Naive B cell (primary cell): ENCODE measurements around the gene VRK2. TPM values are rescaled to one million over a fixed set of nuclear protein-coding genes. Genes with fewer than 3 reads are reported as not detected.
A peak's percentile ranks its signal among the peaks of the same experiment; 100 is the strongest.
"Not testable (repeated sequence)": the region's sequence is repeated elsewhere in the genome, so short reads cannot be mapped to it uniquely, and the experiment has no call there.

Experiments
- ATAC-seq, 2 donors: fragments of 150-1000 bp; cut with Tn5 transposase; 2 replicates each; pipeline ENCODE4 v1.10.0; 2021; ENCODE audit warnings: low read depth in 2 of 2, mild to moderate bottlenecking in 2 of 2, moderate library complexity in 2 of 2
- DNase-seq: peaks from one replicate; pipeline ENCODE4 v3.0.0; 2022
- H3K27ac Mint-ChIP-seq, 6 donors: one replicate each; pipeline ENCODE4 v1.8.0; 2020 to 2022; ENCODE audit warnings: mild to moderate bottlenecking in 6 of 6, mixed read lengths in 6 of 6, moderate library complexity in 5 of 6, inconsistent platforms in 2 of 6
- H3K27me3 Mint-ChIP-seq, 3 donors: one replicate each; pipeline ENCODE4 v1.8.0; 2021 to 2022; ENCODE audit warnings: mixed read lengths in 3 of 3, mild to moderate bottlenecking in 1 of 3
- H3K36me3 Mint-ChIP-seq, 2 donors: one replicate each; pipeline ENCODE4 v1.8.0; 2020 to 2022; ENCODE audit warnings: mixed read lengths in 2 of 2, inconsistent platforms in 1 of 2, mild to moderate bottlenecking in 1 of 2
- H3K4me1 Mint-ChIP-seq, 3 donors: one replicate each; pipeline ENCODE4 v1.8.0; 2020 to 2022; ENCODE audit warnings: mixed read lengths in 3 of 3, inconsistent platforms in 1 of 3, mild to moderate bottlenecking in 1 of 3, moderate library complexity in 1 of 3
- H3K4me3 Mint-ChIP-seq, 8 donors: one replicate each; pipeline ENCODE4 v1.8.0; 2020 to 2022; ENCODE audit warnings: mild to moderate bottlenecking in 8 of 8, mixed read lengths in 8 of 8, moderate library complexity in 8 of 8, inconsistent platforms in 2 of 8
- H3K9me3 Mint-ChIP-seq, 7 donors: one replicate each; pipeline ENCODE4 v1.8.0; 2020 to 2022; ENCODE audit warnings: mixed read lengths in 7 of 7, mild to moderate bottlenecking in 5 of 7, inconsistent platforms in 2 of 7, moderate library complexity in 1 of 7
- polyA plus RNA-seq, 6 donors: library from polyadenylated mRNA; unstranded; fragments of 300-500 nt; fragmentation: Illumina TruSeq; gene quantifications; one replicate each; pipeline ENCODE4 v1.2.3, GENCODE V29; 2021; ENCODE audit warnings: low read depth in 6 of 6

VRK2 gene
- polyA plus RNA-seq, 6 donors from 2014 or later: 34.3 to 47.0 (median 41.2) TPM

- Mint-ChIP-seq H3K4me3 (no peak overlapping the region), H3K36me3 (peaks cover 33 to 38% of the 10 kb centered on the region in 2 donors), H3K27me3 (no peaks in the 10 kb centered on the region), H3K4me1 (no peaks in the 10 kb centered on the region), H3K27ac (peak overlapping the region in 1 of 6 donors; percentile 74), H3K9me3 (peaks cover 0 to 12% (median 3%) of the 10 kb centered on the region in 7 donors)
- DNase-seq (no peak), ATAC-seq (no peak)
Observed at GRCh38 chr2:58158481-58158880, 111.9 kb downstream of the VRK2 start.

DNA sequence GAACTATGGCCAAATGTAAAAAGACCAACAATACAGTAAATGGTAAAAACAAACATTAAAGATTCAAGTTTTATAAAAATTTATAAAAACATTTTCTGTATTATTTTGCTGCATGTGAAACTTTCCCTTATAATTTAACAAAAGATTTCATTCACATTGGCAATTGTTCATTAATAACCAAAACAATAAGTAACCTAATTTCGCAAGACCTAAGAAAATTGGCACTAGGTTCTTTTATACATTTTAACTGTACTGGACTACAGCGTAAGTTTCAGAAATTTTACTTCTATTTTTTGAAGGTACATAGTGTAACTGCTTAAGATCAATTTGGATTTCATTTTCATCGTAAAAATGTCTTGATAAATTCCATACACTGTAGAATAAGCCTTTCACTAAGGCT lies 117.3 kb downstream of the VRK2 start:
- no peaks in the 10 kb centered on the region for H3K9me3 Mint-ChIP-seq

DNA sequence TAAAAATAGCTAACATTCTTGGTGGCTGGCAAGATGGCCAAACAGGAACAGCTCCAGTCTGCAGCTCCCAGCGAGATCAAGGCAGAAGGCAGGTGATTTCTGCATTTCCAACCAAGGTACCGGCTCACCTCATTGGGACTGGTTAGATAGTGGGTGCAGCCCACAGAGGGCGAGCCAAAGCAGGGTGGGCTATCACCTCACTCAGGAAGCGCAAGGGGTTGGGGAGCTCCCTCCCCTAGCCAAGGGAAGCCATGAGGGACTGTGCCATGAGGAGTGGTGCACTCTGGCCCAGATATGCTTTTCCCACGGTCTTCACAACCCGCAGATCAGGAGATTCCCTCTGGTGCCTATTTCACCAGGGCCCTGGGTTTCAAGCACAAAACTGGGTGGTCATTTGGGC lies 121.5 kb downstream of the VRK2 start:
- not testable (repeated sequence) for H3K4me3 Mint-ChIP-seq, DNase-seq, H3K27me3 Mint-ChIP-seq, H3K27ac Mint-ChIP-seq, ATAC-seq, H3K4me1 Mint-ChIP-seq
- Mint-ChIP-seq H3K9me3 (peaks cover 8 to 25% (median 13%) of the 10 kb centered on the region in 7 donors), H3K36me3 (peaks cover 26 to 32% of the 10 kb centered on the region in 2 donors)

More for the DNA sequence above, 117.3 kb downstream of the VRK2 start:
- H3K36me3 Mint-ChIP-seq: peaks cover 0 to 4% of the 10 kb centered on the region in 2 donors
- H3K4me1 Mint-ChIP-seq: no peaks in the 10 kb centered on the region
- no peak overlapping the region for H3K27ac Mint-ChIP-seq
- ATAC-seq: no peak
- DNase-seq: no peak
- H3K27me3 Mint-ChIP-seq: no peaks in the 10 kb centered on the region
- H3K4me3 Mint-ChIP-seq: no peak overlapping the region

GRCh38 chr2:58169845-58170244 lies 123.2 kb downstream of the VRK2 start:
- DNase-seq, H3K27ac Mint-ChIP-seq, H3K4me1 Mint-ChIP-seq, H3K4me3 Mint-ChIP-seq, H3K27me3 Mint-ChIP-seq, ATAC-seq: not testable (repeated sequence)
- Mint-ChIP-seq H3K9me3 (peaks cover 9 to 37% (median 19%) of the 10 kb centered on the region in 7 donors), H3K36me3 (peaks cover 26 to 45% of the 10 kb centered on the region in 2 donors)

- DNase-seq, H3K4me3 Mint-ChIP-seq, H3K4me1 Mint-ChIP-seq, H3K27me3 Mint-ChIP-seq, ATAC-seq, H3K27ac Mint-ChIP-seq: not testable (repeated sequence)
- Mint-ChIP-seq H3K36me3 (peaks cover 26 to 45% of the 10 kb centered on the region in 2 donors), H3K9me3 (peaks cover 9 to 37% (median 19%) of the 10 kb centered on the region in 7 donors)
Observed at GRCh38 chr2:58170334-58170933, 123.8 kb downstream of the VRK2 start.

GRCh38 chr2:58171831-58172230 lies 125.2 kb downstream of the VRK2 start:
- not testable (repeated sequence) for H3K4me3 Mint-ChIP-seq, ATAC-seq, DNase-seq, H3K27ac Mint-ChIP-seq, H3K4me1 Mint-ChIP-seq, H3K27me3 Mint-ChIP-seq
- Mint-ChIP-seq H3K36me3 (peaks cover 26 to 45% of the 10 kb centered on the region in 2 donors), H3K9me3 (peaks cover 9 to 38% (median 19%) of the 10 kb centered on the region in 7 donors)

DNA sequence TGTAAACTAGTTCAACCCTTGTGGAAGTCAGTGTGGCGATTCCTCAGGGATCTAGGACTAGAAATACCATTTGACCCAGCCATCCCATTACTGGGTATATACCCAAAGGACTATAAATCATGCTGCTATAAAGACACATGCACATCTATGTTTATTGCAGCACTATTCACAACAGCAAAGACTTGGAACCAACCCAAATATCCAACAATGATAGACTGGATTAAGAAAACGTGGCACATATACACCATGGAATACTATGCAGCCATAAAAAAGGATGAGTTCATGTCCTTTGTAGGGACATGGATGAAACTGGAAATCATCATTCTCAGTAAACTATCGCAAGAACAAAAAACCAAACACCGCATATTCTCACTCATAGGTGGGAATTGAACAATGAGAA lies 130.6 kb downstream of the VRK2 start:
- peaks cover 17 to 20% of the 10 kb centered on the region in 2 donors for H3K36me3 Mint-ChIP-seq
- DNase-seq, H3K27ac Mint-ChIP-seq, H3K4me1 Mint-ChIP-seq, H3K27me3 Mint-ChIP-seq, H3K4me3 Mint-ChIP-seq, ATAC-seq: not testable (repeated sequence)
- peaks cover 5 to 21% (median 11%) of the 10 kb centered on the region in 7 donors for H3K9me3 Mint-ChIP-seq

- not testable (repeated sequence) for ATAC-seq, DNase-seq, H3K4me1 Mint-ChIP-seq, H3K4me3 Mint-ChIP-seq, H3K27ac Mint-ChIP-seq, H3K27me3 Mint-ChIP-seq
- Mint-ChIP-seq H3K36me3 (peaks cover 0 to 12% of the 10 kb centered on the region in 2 donors), H3K9me3 (peaks cover 0 to 15% (median 5%) of the 10 kb centered on the region in 7 donors)
Observed at GRCh38 chr2:58180175-58180574, 133.6 kb downstream of the VRK2 start.

GRCh38 chr2:58180635-58181034 lies 134.0 kb downstream of the VRK2 start:
- Mint-ChIP-seq H3K36me3 (peaks cover 0 to 12% of the 10 kb centered on the region in 2 donors), H3K9me3 (peaks cover 0 to 15% (median 5%) of the 10 kb centered on the region in 7 donors), H3K27ac (no peak overlapping the region), H3K4me1 (no peaks in the 10 kb centered on the region), H3K27me3 (no peaks in the 10 kb centered on the region), H3K4me3 (no peak overlapping the region)
- DNase-seq (no peak), ATAC-seq (no peak)

- H3K27me3 Mint-ChIP-seq: no peaks in the 10 kb centered on the region
- no peaks in the 10 kb centered on the region for H3K4me1 Mint-ChIP-seq
Observed at GRCh38 chr2:58182527-58182926, 135.9 kb downstream of the VRK2 start.

DNA sequence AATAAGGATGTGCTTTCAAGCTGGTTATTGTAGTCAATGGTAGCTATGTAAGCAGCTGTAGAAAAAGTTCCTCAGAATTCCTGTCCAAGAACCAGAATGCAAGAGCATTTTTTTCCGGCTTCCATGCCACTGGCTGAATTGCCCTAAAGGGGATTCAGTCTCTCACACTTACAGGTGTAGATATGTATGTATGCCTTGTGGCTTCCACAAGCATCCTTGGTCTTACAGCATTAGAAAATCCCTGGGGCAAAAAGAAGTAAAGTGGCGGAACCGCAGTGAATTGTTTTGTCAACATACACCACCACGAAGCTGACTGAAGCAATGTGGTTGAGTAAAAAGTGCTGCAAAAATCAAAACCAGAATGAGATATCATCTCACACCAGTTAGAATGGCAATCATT lies 139.9 kb downstream of the VRK2 start:
- H3K27me3 Mint-ChIP-seq: no peaks in the 10 kb centered on the region
- peaks cover 0 to 25% of the 10 kb centered on the region in 2 donors for H3K36me3 Mint-ChIP-seq
- peaks cover 0 to 2% (median 0%) of the 10 kb centered on the region in 7 donors for H3K9me3 Mint-ChIP-seq
- H3K4me3 Mint-ChIP-seq: no peak overlapping the region
- DNase-seq: no peak
- H3K4me1 Mint-ChIP-seq: no peaks in the 10 kb centered on the region
- ATAC-seq: no peak
- no peak overlapping the region for H3K27ac Mint-ChIP-seq

More at GRCh38 chr2:58182527-58182926, 135.9 kb downstream of the VRK2 start:
- Mint-ChIP-seq H3K36me3 (peaks cover 0 to 24% of the 10 kb centered on the region in 2 donors), H3K27ac (no peak overlapping the region), H3K9me3 (peaks cover 0 to 14% (median 5%) of the 10 kb centered on the region in 7 donors), H3K4me3 (no peak overlapping the region)
- no peak for ATAC-seq
- DNase-seq: no peak

DNA sequence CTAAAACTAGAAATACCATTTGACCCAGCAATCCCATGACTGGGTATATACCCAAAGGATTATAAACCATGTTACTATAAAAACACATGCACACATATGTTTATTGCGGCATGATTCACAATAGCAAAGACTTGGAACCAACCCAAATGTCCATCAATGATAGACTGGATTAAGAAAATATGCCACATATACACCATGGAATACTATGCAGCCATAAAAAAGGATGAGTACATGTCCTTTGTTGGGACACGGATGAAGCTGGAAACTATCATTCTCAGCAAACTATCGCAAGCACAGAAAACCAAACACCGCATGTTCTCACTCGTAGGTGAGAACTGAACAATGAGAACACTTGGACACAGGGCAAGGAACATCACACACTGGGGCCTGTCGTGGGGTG lies 140.4 kb downstream of the VRK2 start:
- H3K4me1 Mint-ChIP-seq, H3K4me3 Mint-ChIP-seq, H3K27ac Mint-ChIP-seq, ATAC-seq, H3K27me3 Mint-ChIP-seq, H3K9me3 Mint-ChIP-seq, DNase-seq: not testable (repeated sequence)
- H3K36me3 Mint-ChIP-seq: peaks cover 0 to 25% of the 10 kb centered on the region in 2 donors

- ATAC-seq (no peak), DNase-seq (no peak)
- no peaks in the 10 kb centered on the region for H3K9me3 Mint-ChIP-seq
- no peaks in the 10 kb centered on the region for H3K4me1 Mint-ChIP-seq
- H3K4me3 Mint-ChIP-seq: no peak overlapping the region
- peak overlapping the region in 1 of 6 donors; percentile 54 for H3K27ac Mint-ChIP-seq
- peaks cover 0 to 6% of the 10 kb centered on the region in 2 donors for H3K36me3 Mint-ChIP-seq
- no peaks in the 10 kb centered on the region for H3K27me3 Mint-ChIP-seq
Observed at GRCh38 chr2:58194458-58194857, 147.9 kb downstream of the VRK2 start.

GRCh38 chr2:58195662-58196061 lies 149.1 kb downstream of the VRK2 start:
- no peaks in the 10 kb centered on the region for H3K9me3 Mint-ChIP-seq
- DNase-seq (no peak), ATAC-seq (no peak)
- H3K4me3 Mint-ChIP-seq: no peak overlapping the region
- peaks cover 0 to 6% of the 10 kb centered on the region in 2 donors for H3K36me3 Mint-ChIP-seq
- no peaks in the 10 kb centered on the region for H3K27me3 Mint-ChIP-seq
- no peak overlapping the region for H3K27ac Mint-ChIP-seq
- peaks cover 0 to 4% (median 0%) of the 10 kb centered on the region in 3 donors for H3K4me1 Mint-ChIP-seq
